Type B pancreatic cell (in vitro differentiated cells): ENCODE measurements around the gene XXYLT1. TPM values are rescaled to one million over a fixed set of nuclear protein-coding genes. Genes with fewer than 3 reads are reported as not detected.
A peak's percentile ranks its signal among the peaks of the same experiment; 100 is the strongest.

Experiments used
- DNase-seq: peaks from one replicate; pipeline ENCODE4 v3.0.0; 2021; ENCODE audit warnings: mixed read lengths; ENCODE audit not compliant: unreplicated experiment; ENCODE audit errors: extremely low spot score
- H3K27ac Mint-ChIP-seq: 2 replicates; pipeline ENCODE4 v1.8.0; 2021; ENCODE audit warnings: mild to moderate bottlenecking, mixed read lengths
- H3K27me3 Mint-ChIP-seq: 2 replicates; pipeline ENCODE4 v1.8.0; 2021; ENCODE audit warnings: mixed read lengths
- H3K36me3 Mint-ChIP-seq: 2 replicates; pipeline ENCODE4 v1.8.0; 2021; ENCODE audit warnings: mixed read lengths
- H3K4me1 Mint-ChIP-seq: one replicate; pipeline ENCODE4 v1.8.0; 2021; ENCODE audit warnings: mixed read lengths; ENCODE audit not compliant: unreplicated experiment
- H3K4me3 Mint-ChIP-seq: 2 replicates; pipeline ENCODE4 v1.8.0; 2021; ENCODE audit warnings: mild to moderate bottlenecking, mixed read lengths
- H3K9me3 Mint-ChIP-seq: 2 replicates; pipeline ENCODE4 v1.8.0; 2021; ENCODE audit warnings: mixed read lengths
- total RNA-seq: library from RNA; stranded (reverse); gene quantifications from 2 replicates; pipeline ENCODE4 v1.2.1, GENCODE V29; 2021; ENCODE audit warnings: low replicate concordance
- TF ChIP-seq, protein P1 (sequence below): fragments of 200-600 bp; sonication (generic); conservative IDR thresholded peaks from 2 replicates; pipeline ENCODE4 v1.5.0; 2021; ENCODE audit warnings: antibody characterized with exemption, mild to moderate bottlenecking

Gene XXYLT1
- total RNA-seq, 1 donor from 2014 or later, result 27.0 TPM

DNA sequence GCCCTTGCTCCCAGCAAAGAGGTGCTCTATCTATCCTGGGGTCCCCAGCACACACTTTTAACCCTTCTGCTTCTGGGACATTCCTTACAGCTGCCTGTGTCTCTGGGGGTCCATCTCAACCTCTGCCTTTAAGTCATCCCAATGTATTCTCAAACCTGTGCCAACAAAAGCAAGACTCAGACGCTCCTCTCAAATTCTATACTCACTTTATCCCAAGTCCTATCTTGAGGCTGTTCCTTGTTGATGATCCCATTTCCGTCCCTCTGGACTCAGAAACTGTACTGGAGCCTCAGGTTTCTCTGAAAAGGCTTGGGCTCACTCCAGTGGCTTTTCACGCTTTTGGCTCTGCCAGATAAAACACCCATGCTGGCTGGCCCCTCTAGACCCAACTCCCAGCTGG is 69.7 kb downstream of the XXYLT1 start:
- no peak overlapping the region for H3K4me3 Mint-ChIP-seq
- no peaks in the 10 kb centered on the region for H3K27me3 Mint-ChIP-seq
- H3K9me3 Mint-ChIP-seq, result no peaks in the 10 kb centered on the region
- TF ChIP-seq, protein P1, sequence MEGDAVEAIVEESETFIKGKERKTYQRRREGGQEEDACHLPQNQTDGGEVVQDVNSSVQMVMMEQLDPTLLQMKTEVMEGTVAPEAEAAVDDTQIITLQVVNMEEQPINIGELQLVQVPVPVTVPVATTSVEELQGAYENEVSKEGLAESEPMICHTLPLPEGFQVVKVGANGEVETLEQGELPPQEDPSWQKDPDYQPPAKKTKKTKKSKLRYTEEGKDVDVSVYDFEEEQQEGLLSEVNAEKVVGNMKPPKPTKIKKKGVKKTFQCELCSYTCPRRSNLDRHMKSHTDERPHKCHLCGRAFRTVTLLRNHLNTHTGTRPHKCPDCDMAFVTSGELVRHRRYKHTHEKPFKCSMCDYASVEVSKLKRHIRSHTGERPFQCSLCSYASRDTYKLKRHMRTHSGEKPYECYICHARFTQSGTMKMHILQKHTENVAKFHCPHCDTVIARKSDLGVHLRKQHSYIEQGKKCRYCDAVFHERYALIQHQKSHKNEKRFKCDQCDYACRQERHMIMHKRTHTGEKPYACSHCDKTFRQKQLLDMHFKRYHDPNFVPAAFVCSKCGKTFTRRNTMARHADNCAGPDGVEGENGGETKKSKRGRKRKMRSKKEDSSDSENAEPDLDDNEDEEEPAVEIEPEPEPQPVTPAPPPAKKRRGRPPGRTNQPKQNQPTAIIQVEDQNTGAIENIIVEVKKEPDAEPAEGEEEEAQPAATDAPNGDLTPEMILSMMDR, result no peak
- peaks cover 5% of the 10 kb centered on the region for H3K36me3 Mint-ChIP-seq
- H3K27ac Mint-ChIP-seq, result no peak overlapping the region
- DNase-seq, result peak; percentile 27
- H3K4me1 Mint-ChIP-seq, result peaks cover 42% of the 10 kb centered on the region

DNA sequence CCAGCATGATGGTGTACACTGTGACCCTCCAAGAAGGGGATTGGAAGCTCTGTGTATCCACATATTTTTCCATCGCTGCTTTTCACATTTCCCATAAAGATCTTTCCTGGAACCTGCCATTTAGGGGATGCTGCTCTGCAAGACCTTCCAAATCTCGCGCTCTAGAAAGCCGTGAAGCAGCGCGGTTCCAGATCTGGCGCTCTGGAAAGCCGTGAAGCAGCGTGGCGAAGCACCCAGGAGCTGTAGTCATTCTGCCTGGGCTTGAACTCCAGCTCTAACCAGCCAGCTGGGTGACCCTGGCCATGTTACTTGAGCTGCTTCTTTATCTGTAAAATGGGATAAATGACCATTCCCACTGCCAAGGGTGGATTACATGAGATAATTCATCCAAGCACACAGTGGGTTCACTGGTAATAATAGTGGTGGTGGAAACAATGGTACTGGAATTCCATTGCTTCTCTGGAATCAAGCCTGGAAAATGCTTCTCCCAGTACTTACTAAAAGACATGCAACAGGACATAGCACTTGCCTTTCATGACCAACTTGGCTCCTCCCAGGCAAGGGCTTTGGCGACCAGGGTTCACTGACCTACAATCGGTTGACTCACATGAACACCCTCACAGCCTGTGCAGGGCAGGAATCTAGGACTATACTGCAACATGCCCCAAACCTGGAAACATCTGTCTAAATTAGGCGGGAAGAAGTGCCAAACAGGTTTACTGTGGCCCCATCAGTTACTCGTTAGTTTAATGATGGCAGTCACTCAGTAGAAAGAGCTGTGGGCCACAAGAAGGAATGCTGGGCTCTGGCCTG is 70.7 kb downstream of the XXYLT1 start:
- Mint-ChIP-seq H3K27ac (no peak overlapping the region), H3K36me3 (peaks cover 2% of the 10 kb centered on the region), H3K9me3 (no peaks in the 10 kb centered on the region), H3K27me3 (no peaks in the 10 kb centered on the region), H3K4me1 (peaks cover 41% of the 10 kb centered on the region), H3K4me3 (no peak overlapping the region)
- peak; percentile 48 for DNase-seq
- TF ChIP-seq, protein P1, result no peak

DNA sequence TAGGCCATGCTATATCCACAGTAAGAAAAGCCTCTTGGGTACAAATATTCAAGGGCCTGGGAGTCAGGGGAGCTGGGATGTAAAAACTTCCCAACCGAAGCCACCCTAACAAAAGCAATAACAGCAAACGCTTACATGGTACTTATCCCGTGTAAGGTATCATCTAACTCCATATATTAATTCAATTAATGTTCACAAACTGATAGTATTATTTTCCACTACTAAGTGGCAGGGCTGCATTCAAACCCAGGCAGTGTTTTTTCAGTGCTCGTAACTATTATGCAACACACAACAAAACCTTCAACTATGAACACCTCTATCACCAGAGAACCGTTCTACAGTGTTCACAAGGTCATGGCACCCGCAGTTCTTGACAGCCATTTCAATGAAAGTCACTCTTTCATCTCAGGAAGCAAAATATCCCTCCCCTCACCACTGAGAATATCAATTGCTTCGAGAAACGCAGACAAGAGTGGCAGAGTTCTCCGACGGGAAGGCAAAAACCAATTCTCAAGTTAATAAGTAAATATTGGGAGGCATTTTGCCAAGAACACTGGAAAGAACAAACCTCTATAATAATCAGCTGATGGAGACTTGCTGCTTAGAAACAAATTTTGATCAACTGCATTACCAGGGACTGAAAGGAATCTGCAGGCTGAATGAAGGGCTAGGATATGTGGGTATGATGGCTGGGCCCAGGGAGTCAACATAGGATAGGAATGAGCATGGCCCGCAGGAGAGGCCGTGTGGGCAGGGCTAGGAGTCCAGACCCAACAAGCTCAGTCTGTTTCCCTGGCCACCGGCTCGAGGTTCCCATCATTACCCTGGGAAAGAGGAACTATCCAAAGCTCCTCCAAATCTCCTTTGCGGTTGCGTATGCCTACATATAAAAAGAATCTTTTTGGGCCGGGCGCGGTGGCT is 72.3 kb downstream of the XXYLT1 start:
- Mint-ChIP-seq H3K36me3 (no peaks in the 10 kb centered on the region), H3K4me3 (no peak overlapping the region), H3K9me3 (no peaks in the 10 kb centered on the region), H3K27ac (no peak overlapping the region), H3K4me1 (peaks cover 36% of the 10 kb centered on the region), H3K27me3 (no peaks in the 10 kb centered on the region)
- TF ChIP-seq, protein P1, result no peak
- DNase-seq, result peak; percentile 32

DNA sequence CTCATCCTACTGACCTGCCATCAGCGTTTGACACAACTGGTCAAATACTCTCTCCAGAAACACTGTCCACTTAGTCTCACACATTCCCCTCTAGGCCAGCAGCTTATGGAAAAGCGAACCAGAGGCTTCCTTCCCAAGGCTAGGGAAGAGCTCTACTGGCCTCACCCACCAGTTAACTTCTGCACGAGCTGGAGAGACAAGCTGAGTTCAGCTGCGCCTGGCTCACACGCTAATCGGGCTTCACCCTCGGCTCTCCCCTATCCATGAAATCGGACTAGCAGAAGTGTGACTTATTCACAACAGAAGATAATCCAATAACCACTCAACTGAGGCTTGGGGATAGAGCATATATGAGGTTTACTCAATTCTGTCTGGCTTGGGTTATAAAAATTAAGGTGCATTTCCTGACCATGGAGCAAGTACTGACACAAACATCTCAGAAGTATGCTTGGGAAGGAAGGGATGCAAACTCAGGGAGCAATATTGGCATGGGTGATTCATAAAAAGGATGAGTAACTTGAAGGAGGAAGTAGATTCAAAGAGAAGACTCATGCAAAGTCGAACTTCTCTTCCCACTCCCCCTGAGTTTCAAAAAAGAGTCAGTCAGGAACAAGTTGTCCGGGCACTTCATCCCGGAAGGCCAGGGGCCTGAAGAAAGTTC is 73.1 kb downstream of the XXYLT1 start:
- H3K4me3 Mint-ChIP-seq, result no peak overlapping the region
- peaks cover 28% of the 10 kb centered on the region for H3K4me1 Mint-ChIP-seq
- H3K27ac Mint-ChIP-seq, result no peak overlapping the region
- no peaks in the 10 kb centered on the region for H3K9me3 Mint-ChIP-seq
- H3K36me3 Mint-ChIP-seq, result no peaks in the 10 kb centered on the region
- TF ChIP-seq, protein P1, result no peak
- no peaks in the 10 kb centered on the region for H3K27me3 Mint-ChIP-seq
- peak; percentile 24 for DNase-seq

DNA sequence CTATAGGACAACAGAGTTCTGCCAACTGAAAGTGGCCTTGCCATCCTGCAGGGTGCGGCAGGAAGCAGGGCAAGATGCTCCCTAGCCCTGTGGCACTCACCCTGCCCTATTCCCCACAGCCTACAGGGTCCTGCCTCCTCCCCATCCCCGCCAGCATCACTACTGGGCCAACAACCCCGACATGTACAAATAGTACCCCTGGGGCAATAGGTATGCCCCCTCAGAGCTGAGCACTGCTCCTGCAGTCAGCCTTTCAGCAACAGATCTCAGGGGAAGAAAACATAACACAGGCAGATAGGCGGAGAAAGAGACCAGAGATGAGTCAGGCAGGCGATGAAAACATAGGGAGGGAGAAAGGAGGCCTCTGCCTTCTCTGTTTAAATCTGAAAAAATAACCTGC is 74.7 kb downstream of the XXYLT1 start:
- H3K4me3 Mint-ChIP-seq, result peak overlapping the region; percentile 20
- peaks cover 6% of the 10 kb centered on the region for H3K9me3 Mint-ChIP-seq
- peak overlapping the region; percentile 29 for H3K27ac Mint-ChIP-seq
- H3K4me1 Mint-ChIP-seq, result peaks cover 28% of the 10 kb centered on the region
- TF ChIP-seq, protein P1, result no peak
- peak; percentile 54 for DNase-seq
- H3K27me3 Mint-ChIP-seq, result no peaks in the 10 kb centered on the region
- H3K36me3 Mint-ChIP-seq, result peaks cover 6% of the 10 kb centered on the region
